Retinal pigment epithelial cell (primary cell): ENCODE measurements around the gene TREX2.

Source experiments
- DNase-seq: peaks from one replicate; pipeline ENCODE4 v3.0.0-alpha.2; 2010; ENCODE audit warnings: low read depth
- H3K4me3 ChIP-seq: 2 replicates; pipeline ENCODE4 v1.5.1; 2011; ENCODE audit warnings: mild to moderate bottlenecking, low read length, control low read depth, moderate library complexity
- CTCF ChIP-seq: conservative IDR thresholded peaks from 2 replicates; pipeline ENCODE4 v1.5.1; 2011; ENCODE audit warnings: low read depth, low read length, control low read depth, inconsistent platforms

Gene TREX2

GRCh38 chrX:153395613-153396319 is 50.1 kb downstream of the TREX2 start:
- H3K4me3 ChIP-seq = no peak overlapping the region
- TF ChIP-seq CTCF = no peak
- no peak for DNase-seq

- no peak overlapping the region for H3K4me3 ChIP-seq
- TF ChIP-seq CTCF = no peak
- DNase-seq = no peak
Observed at GRCh38 chrX:153394612-153395011, 51.2 kb downstream of the TREX2 start.
